T-helper 22 cell (primary cell): ENCODE measurements around the gene HOXD11.

Experiments
- DNase-seq: peaks from one replicate; pipeline ENCODE4 v3.0.0-alpha.2; 2020; ENCODE audit warnings: low read depth

HOXD11 gene

GRCh38 chr2:176081376-176081836, 25.7 kb upstream of the HOXD11 start:
- no peak for DNase-seq

GRCh38 chr2:176081837-176082524, 25.1 kb upstream of the HOXD11 start:
- no peak for DNase-seq

- no peak for DNase-seq
These were observed 24.6 kb upstream of the HOXD11 start for GRCh38 chr2:176082525-176082823.

- DNase-seq, result no peak
These were observed 24.0 kb upstream of the HOXD11 start for GRCh38 chr2:176082824-176083751.

DNA sequence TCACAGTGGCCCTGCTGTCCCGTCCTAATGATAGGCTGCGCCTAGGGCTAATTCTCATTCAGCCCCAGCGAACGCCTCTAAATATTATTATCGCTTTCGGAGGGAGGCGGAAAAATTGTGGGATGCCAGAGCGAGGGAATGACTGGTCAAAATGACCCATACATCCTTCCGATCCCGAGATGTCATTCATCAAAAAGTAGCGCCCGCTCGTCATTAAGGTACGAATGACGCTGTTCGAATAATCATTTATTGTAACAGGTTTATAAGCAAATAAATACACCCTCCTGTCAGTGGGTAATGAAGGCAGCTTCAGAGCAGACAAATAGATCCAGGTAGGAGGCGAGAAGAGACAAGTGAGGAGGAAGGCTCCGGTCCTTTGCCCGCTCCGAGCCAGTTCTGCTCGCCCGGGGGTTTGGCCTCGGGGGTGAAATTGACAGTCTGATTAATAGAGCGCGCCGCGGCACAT, 23.3 kb upstream of the HOXD11 start, which contains the start of gene EVX2:
Gene EVX2, minus strand, starts transcription at position 167 of the 466 bp plus-strand sequence. CDS start 186 bp downstream, outside the sequence.
- no peak for DNase-seq

GRCh38 chr2:176084611-176085119, 22.4 kb upstream of the HOXD11 start:
- DNase-seq, result no peak

GRCh38 chr2:176085120-176085788, 21.8 kb upstream of the HOXD11 start:
- DNase-seq, result no peak

- no peak for DNase-seq
These were observed 21.0 kb upstream of the HOXD11 start for GRCh38 chr2:176085861-176086771.

DNA sequence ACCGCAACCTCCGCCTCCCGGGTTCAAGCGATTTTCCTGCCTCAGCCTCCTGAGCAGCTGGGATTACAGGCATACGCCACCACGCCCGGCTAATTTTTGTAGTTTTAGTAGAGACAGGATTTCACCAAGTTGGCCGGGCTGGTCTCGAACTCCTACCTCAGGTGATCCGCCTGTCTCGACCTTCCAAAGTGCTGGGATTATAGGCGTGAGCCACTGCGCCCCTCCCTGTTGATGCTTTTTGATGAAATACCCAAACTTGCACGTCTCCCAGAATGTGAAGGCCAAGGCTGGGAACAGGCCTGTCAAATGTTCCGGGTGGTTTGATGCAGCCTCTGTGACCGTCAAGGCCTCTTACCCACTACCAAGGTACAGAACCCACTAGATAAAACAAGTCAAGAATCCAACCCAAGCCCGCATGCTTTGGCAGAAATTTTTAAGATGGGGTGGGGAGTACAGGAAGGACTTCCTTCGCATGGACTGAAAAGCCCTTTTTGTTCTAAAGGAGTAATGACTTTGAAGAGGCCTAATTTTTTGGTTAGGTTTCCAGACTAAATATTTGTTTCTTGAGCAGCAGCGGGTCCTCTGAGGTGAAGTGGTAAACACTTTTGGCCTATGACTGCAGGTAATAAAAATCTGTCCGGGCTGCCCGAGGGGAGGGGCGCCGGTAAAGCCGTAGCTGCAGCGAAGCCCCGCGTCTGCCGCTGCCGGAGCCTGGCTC, 19.6 kb upstream of the HOXD11 start:
- no peak for DNase-seq

GRCh38 chr2:176088048-176088936, 18.8 kb upstream of the HOXD11 start:
- no peak for DNase-seq

DNA sequence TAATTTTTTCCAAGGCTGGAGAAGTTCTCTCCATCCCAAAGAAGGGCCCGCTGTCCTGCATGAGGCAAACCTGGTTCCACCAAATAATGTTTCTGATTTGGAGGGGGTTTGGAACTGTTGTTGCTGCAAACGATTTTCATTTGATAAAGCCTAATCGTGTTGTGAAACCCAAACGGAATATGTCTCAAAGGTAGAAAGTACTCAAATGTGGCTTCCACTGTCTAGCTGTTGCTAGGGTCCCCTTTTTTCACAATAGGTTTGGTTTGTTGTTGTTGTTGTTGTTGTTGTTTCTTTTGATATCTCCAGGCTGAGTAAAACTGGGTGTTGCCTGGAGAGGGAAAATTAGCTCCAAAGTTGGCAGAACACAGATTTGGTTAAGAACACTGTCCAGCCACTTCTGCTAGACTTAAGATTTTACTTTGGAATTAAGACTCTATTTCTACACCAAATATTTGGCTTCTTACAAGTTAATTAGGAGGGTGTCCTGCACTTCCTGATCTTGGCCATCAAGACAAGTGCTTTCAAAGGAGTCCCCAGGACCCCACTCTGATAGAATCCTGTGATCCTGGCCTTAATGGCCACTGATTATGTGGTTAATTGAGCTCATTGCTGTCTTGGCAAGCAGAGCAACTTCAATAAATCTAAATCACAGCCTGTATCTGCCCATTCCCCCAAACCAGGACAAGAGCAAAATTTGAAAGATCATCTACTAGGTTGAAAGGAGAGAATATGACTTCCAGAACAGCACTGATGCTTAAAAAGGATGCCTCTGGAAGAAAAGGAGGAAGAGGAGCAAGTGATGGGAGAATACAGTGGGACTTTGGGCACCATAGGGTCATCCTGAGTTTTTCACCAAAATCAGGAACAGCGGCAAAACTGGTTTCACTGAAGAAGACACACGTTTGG, 17.9 kb upstream of the HOXD11 start:
- no peak for DNase-seq

DNA sequence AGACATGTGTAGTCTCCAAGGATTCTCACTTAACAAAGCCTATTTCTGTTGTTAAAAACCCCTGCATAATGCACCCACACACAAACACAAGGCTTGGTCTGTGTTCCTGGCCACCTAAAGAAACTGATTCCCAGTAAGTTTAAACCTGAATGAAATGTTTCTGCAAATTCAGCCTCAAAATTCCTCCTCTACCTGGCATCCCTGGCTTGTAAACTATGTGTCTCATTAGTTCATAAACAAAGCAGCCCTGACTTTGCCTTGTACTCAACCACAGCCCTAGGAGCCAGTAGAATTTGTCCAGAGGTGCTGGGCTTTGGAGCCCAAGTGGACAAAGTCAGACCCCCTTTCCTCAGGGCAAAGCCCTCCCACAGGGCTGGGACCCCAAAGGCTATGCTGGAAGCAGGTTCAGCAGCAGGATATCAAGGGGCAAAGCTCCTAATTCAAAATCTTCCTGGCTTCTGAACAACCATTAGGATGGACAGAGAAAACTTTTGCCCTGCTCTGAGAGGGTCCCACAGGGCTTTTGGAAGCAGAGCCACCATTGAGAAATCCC, 17.2 kb upstream of the HOXD11 start:
- DNase-seq, result no peak

- DNase-seq, result no peak
These were observed 16.2 kb upstream of the HOXD11 start for GRCh38 chr2:176090862-176091261.

GRCh38 chr2:176091329-176092258, 15.5 kb upstream of the HOXD11 start:
- no peak for DNase-seq

- DNase-seq, result no peak
These were observed 14.6 kb upstream of the HOXD11 start, which contains the start of gene HOXD13 for GRCh38 chr2:176092270-176093144. TSS of gene HOXD13 (plus strand) at chr2:176092721. CDS start at chr2:176092891, 170 bp downstream.
